ENCODE results near the gene ZNF526. TPM values are rescaled to one million over a fixed set of nuclear protein-coding genes. Genes with fewer than 3 reads are reported as not detected.
A peak's percentile ranks its signal among the peaks of the same experiment; 100 is the strongest.

The ZNF526 gene
- total RNA-seq, 2 donors from 2014 or later, result 7.9 to 10.3 TPM

- no peak for TF ChIP-seq CTCF (IDR thresholded peaks at IDR 0.05)
- DNase-seq (ENCODE audit: low spot score) (peak; percentile 98), ATAC-seq (ENCODE audit: insufficient number of reproducible peaks, low FRiP score, low read depth) (peak; percentile 95)
- Histone ChIP-seq H3K9me3 (no peaks in the 10 kb centered on the region), H3K4me1 (ENCODE audit: control insufficient read depth in 1 of 2, low read depth in 2 of 2) (peaks cover 29 to 49% of the 10 kb centered on the region in 2 donors), H3K27me3 (replicated peaks; ENCODE audit: insufficient read depth) (no peaks in the 10 kb centered on the region), H3K27ac (peak within 1 kb of the TSS; percentile 85 to 95), H3K4me3 (peak within 1 kb of the TSS; percentile 75), H3K36me3 (no peaks in the 10 kb centered on the region)
Measured at GRCh38 chr19:42242512-42243409, 22.6 kb downstream of the ZNF526 start, which contains the start of gene GSK3A. TSS of gene GSK3A (minus strand) at chr19:42242602. CDS start at chr19:42242465, 137 bp downstream.

GRCh38 chr19:42244347-42245220, 24.5 kb downstream of the ZNF526 start:
- DNase-seq (ENCODE audit: low spot score) (peak; percentile 71), ATAC-seq (ENCODE audit: insufficient number of reproducible peaks, low FRiP score, low read depth) (no peak)
- Histone ChIP-seq H3K9me3 (no peaks in the 10 kb centered on the region), H3K36me3 (peaks cover 9% of the 10 kb centered on the region), H3K27ac (peak overlapping the region; percentile 85 to 95), H3K27me3 (replicated peaks; ENCODE audit: insufficient read depth) (no peaks in the 10 kb centered on the region), H3K4me1 (ENCODE audit: control insufficient read depth in 1 of 2, low read depth in 2 of 2) (peaks cover 29 to 56% of the 10 kb centered on the region in 2 donors), H3K4me3 (peak overlapping the region; percentile 75)
- peak; percentile 47 for TF ChIP-seq CTCF (IDR thresholded peaks at IDR 0.05)

DNA sequence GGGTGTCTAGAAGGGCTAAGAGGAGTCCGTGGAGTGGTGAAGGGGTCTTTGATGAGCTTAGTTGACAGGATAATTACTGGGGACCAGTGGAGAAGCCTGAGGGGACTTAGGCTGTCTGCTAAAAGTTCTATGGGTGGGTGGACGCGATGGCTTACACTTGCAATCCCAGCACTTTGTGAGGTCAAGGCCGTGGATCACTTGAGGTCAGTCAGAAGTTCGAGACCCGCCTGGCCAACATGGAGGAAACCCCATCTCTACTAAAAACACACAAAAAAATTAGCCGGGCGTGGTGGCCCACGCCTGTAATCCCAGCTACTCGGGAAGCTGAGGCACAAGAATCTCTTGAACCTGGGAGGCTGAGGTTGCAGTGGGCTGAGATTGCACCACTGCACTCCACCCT, 25.1 kb downstream of the ZNF526 start:
- no peaks in the 10 kb centered on the region for H3K27me3 ChIP-seq (replicated peaks; ENCODE audit: insufficient read depth)
- no peak for TF ChIP-seq CTCF (IDR thresholded peaks at IDR 0.05)
- DNase-seq (ENCODE audit: low spot score) (no peak), ATAC-seq (ENCODE audit: insufficient number of reproducible peaks, low FRiP score, low read depth) (no peak)
- peaks cover 13% of the 10 kb centered on the region for H3K36me3 ChIP-seq
- H3K9me3 ChIP-seq, result no peaks in the 10 kb centered on the region
- H3K4me1 ChIP-seq (ENCODE audit: control insufficient read depth in 1 of 2, low read depth in 2 of 2), result peaks cover 29 to 63% of the 10 kb centered on the region in 2 donors
- peak overlapping the region; percentile 85 to 95 for H3K27ac ChIP-seq
- H3K4me3 ChIP-seq, result peak overlapping the region; percentile 75

GRCh38 chr19:42246143-42246921, 26.2 kb downstream of the ZNF526 start:
- Histone ChIP-seq H3K27me3 (replicated peaks; ENCODE audit: insufficient read depth) (no peaks in the 10 kb centered on the region), H3K9me3 (no peaks in the 10 kb centered on the region), H3K4me3 (no peak overlapping the region), H3K36me3 (peaks cover 13% of the 10 kb centered on the region), H3K27ac (peak overlapping the region; percentile 61 to 95), H3K4me1 (ENCODE audit: control insufficient read depth in 1 of 2, low read depth in 2 of 2) (peaks cover 31 to 68% of the 10 kb centered on the region in 2 donors)
- DNase-seq (ENCODE audit: low spot score), result peak; percentile 55
- ATAC-seq (ENCODE audit: insufficient number of reproducible peaks, low FRiP score, low read depth), result no peak
- peak; percentile 60 for TF ChIP-seq CTCF (IDR thresholded peaks at IDR 0.05)
